MCF 10A (cell line): Measurements from ENCODE around the gene ADCY5. TPM values are rescaled to one million over a fixed set of nuclear protein-coding genes. Genes with fewer than 3 reads are reported as not detected.

Source experiments
- BruUV-seq: library from RNA; stranded (reverse); fragments of 400-500 nt; replicated peaks from 2 replicates; lab custom pipeline; 2021; lab: Mats Ljungman, UMichigan
- CTCF ChIA-PET: fragments of 300-600 bp; sonication (Branson Sonifier 250); formaldehyde crosslinking; extraction: SDS; loops from one replicate; lab custom pipeline; 2021; ENCODE audit warnings: antibody characterized with exemption, inconsistent platforms; lab: Yijun Ruan, JAX
- POLR2A ChIA-PET: fragments of 300-600, 350-650 bp; sonication (Branson Sonifier 250); formaldehyde crosslinking; extraction: SDS; loops from one replicate; lab custom pipeline; 2020; ENCODE audit warnings: antibody characterized with exemption, inconsistent platforms; lab: Yijun Ruan, JAX
- DNase-seq: peaks from one replicate; pipeline ENCODE4 v3.0.0-alpha.2; 2018; ENCODE audit not compliant: unreplicated experiment
- H3K27ac Mint-ChIP-seq: one replicate; pipeline ENCODE4 v1.8.0; 2022; ENCODE audit warnings: mild to moderate bottlenecking, low read depth, mixed read lengths; ENCODE audit not compliant: unreplicated experiment
- H3K27me3 Mint-ChIP-seq: one replicate; pipeline ENCODE4 v1.8.0; 2022; ENCODE audit warnings: mixed read lengths; ENCODE audit not compliant: insufficient read depth, unreplicated experiment
- H3K36me3 Mint-ChIP-seq: one replicate; pipeline ENCODE4 v1.8.0; 2022; ENCODE audit warnings: mild to moderate bottlenecking, moderate library complexity, mixed read lengths; ENCODE audit not compliant: insufficient read depth, unreplicated experiment
- H3K4me1 Mint-ChIP-seq: one replicate; pipeline ENCODE4 v1.8.0; 2022; ENCODE audit warnings: mixed read lengths; ENCODE audit not compliant: insufficient read depth, unreplicated experiment
- H3K4me3 Mint-ChIP-seq: one replicate; pipeline ENCODE4 v1.8.0; 2022; ENCODE audit warnings: mild to moderate bottlenecking, moderate library complexity, mixed read lengths; ENCODE audit not compliant: unreplicated experiment
- H3K9me3 Mint-ChIP-seq: one replicate; pipeline ENCODE4 v1.8.0; 2022; ENCODE audit warnings: mixed read lengths; ENCODE audit not compliant: unreplicated experiment
- CTCF ChIP-seq: fragments of 200-600 bp; IDR thresholded peaks from one replicate; pipeline ENCODE4 v1.8.0; 2022; ENCODE audit warnings: antibody characterized with exemption, mild to moderate bottlenecking; ENCODE audit not compliant: unreplicated experiment
- intact Hi-C: fragments of 100-400 bp; cut with micrococcal nuclease; formaldehyde crosslinking; loops from 2 replicates; pipeline ENCODE4 v1.14.1; 2022
- total RNA-seq: library from RNA; stranded (reverse); gene quantifications from 2 replicates; pipeline ENCODE4 v1.2.3, GENCODE V29; 2022

Gene ADCY5
- total RNA-seq, 1 experiment from 2014 or later: not detected

DNA sequence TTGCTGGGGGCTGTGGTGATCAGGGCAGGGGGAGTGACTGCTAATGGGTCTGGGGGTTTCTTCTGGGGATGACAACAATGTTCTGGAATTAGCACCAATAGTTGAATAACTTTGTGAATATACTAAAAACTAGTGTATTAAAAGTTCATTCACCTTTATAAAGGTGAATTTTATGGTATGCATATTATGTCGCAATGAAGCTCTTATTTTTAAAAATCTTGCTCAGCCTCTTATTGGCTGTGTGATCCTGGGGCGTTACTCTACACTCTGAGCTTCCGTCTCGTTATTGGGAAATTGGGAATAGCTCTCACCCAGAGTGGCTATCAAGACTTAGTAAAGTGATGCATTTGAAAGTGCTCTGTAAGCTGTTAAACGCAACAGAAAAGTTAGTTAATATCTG lies 141.8 kb downstream of the ADCY5 start:
- ChIA-PET POLR2A (no interaction called here), CTCF (interaction anchor here (0.5 to 0.8 kb wide), 2 partner anchors 12 to 574 kb away, joined by 3 to 4 read pairs; no protein-coding TSS in a partner anchor)
- no peak for DNase-seq
- H3K4me1 Mint-ChIP-seq: no peaks in the 10 kb centered on the region
- BruUV-seq: no TSS peak
- H3K4me3 Mint-ChIP-seq: no peak overlapping the region
- intact Hi-C loops: no loop called here
- H3K36me3 Mint-ChIP-seq: no peaks in the 10 kb centered on the region
- H3K27me3 Mint-ChIP-seq: peaks cover 64% of the 10 kb centered on the region
- H3K9me3 Mint-ChIP-seq: peaks cover 7% of the 10 kb centered on the region
- no peak for TF ChIP-seq CTCF
- no peak overlapping the region for H3K27ac Mint-ChIP-seq

DNA sequence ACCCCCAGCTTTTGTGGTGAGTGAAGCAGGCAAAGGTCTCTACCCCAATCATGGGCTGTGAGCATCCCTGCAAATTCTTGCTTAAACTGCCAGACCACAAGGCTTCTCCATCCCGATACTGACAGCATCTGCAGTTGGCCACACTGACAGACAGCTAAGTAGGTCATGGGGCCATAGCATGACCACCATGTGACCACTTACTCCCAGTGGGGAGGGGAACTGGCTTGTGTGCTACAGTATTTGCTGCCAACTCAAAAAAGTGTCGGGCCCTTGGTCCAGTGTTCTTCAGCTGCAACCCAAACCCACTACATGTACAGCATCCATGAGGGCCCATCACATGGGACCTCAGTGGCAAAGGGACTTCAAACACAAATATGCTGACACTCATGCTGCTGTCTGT lies 143.7 kb downstream of the ADCY5 start:
- no TSS peak for BruUV-seq
- no peak for TF ChIP-seq CTCF
- DNase-seq: no peak
- ChIA-PET CTCF (interaction anchor here (1.0 to 1.1 kb wide), 2 partner anchors 8 to 9 kb away, joined by 3 read pairs; no protein-coding TSS in a partner anchor), POLR2A (no interaction called here)
- H3K27ac Mint-ChIP-seq: no peak overlapping the region
- no peaks in the 10 kb centered on the region for H3K36me3 Mint-ChIP-seq
- no peaks in the 10 kb centered on the region for H3K4me1 Mint-ChIP-seq
- intact Hi-C loops: no loop called here
- peaks cover 7% of the 10 kb centered on the region for H3K9me3 Mint-ChIP-seq
- H3K4me3 Mint-ChIP-seq: no peak overlapping the region
- peaks cover 45% of the 10 kb centered on the region for H3K27me3 Mint-ChIP-seq

DNA sequence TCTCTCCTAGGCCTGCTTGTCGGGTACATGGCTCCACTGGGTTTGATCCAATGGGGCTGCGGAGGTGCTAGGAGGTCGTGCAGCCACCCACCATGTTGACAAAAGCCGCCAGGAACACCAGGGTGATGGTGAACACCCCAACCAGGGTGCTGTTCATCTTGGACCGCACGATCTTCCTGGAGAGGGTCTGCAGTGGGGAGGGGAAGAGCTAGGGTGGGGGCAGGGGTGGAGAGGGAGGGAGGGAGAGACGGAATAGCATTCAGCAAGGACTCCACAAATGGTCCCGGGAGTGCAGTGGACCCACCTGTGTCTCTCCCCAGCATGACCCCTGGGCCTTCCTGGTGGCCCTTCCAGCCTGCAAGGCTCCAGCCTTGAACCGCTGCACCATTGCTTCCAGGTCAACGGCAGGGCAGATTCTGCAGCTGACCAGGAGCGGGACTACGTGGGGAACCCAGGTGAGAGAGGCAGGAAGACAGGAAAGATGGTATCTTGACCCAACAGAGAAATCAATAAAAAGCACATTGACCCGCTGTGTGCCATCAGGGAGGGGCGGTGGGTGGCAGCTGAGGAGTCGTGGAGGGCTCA lies 144.8 kb downstream of the ADCY5 start:
- BruUV-seq: no TSS peak
- POLR2A ChIA-PET: no interaction called here

DNA sequence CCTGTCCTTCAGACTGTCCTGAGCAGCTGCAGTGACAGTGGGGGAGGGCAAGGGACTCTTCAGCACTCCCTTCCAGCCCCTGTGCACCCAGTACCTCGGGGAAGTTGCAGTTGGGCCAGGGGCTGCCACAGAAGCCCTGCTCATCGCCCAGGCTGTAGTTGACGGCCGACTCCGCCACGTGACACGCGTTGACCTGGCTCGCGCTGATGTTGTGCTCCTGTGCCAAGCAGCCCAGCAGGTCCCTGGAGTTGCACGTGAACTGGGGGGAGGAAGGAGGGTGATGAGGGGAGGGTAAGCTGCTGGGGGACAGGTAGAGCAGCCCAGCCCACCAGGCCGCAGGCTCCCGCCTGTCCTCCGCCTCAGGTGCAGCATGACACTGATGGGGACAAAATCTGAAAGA lies 145.9 kb downstream of the ADCY5 start:
- no peak for DNase-seq
- POLR2A ChIA-PET: interaction anchor here (0.6 kb wide), 1 partner anchor 1127 kb away, joined by 3 read pairs; no protein-coding TSS in a partner anchor
- no peak for TF ChIP-seq CTCF
- no peak overlapping the region for H3K4me3 Mint-ChIP-seq
- intact Hi-C loops: no loop called here
- no peaks in the 10 kb centered on the region for H3K36me3 Mint-ChIP-seq
- H3K9me3 Mint-ChIP-seq: peaks cover 7% of the 10 kb centered on the region
- peaks cover 34% of the 10 kb centered on the region for H3K27me3 Mint-ChIP-seq
- no peak overlapping the region for H3K27ac Mint-ChIP-seq
- CTCF ChIA-PET: interaction anchor here (0.7 to 1.7 kb wide), 4 partner anchors 25 to 174 kb away, joined by 3 to 9 read pairs (median 3); no protein-coding TSS in a partner anchor
- no TSS peak for BruUV-seq
- H3K4me1 Mint-ChIP-seq: peaks cover 6% of the 10 kb centered on the region

More for the DNA sequence above, 144.8 kb downstream of the ADCY5 start:
- peaks cover 3% of the 10 kb centered on the region for H3K4me1 Mint-ChIP-seq
- peaks cover 34% of the 10 kb centered on the region for H3K27me3 Mint-ChIP-seq
- no peaks in the 10 kb centered on the region for H3K36me3 Mint-ChIP-seq
- CTCF ChIA-PET: interaction anchor here (0.6 to 1.0 kb wide), 3 partner anchors 11 to 1757 kb away, joined by 3 to 6 read pairs (median 3); no protein-coding TSS in a partner anchor
- H3K9me3 Mint-ChIP-seq: peaks cover 7% of the 10 kb centered on the region
- H3K27ac Mint-ChIP-seq: no peak overlapping the region
- no peak for DNase-seq
- H3K4me3 Mint-ChIP-seq: no peak overlapping the region
- no peak for TF ChIP-seq CTCF
- intact Hi-C loops: no loop called here
